ENCODE results near the gene MICU1.

DNA sequence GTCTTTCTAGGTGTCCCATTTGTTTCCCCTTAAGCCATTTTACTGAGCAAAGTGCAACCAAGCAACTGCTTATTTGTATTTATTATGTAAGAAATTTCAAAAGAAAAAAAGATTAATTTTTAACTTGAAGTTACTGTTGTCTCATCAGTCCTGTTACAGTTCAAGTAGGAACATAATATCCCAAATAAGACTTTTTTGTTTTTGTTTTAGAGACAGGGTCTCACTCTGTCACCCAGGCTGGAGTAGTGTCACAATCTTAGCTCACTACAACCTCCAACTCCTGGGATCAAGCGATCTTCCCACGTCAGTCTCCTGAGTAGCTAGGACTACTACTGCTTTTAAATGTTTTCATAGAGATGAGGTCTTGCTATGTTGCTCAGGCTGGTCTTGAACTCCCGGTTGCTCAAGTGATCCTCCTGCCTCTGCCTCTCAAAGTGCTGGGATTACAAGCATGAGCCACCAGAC lies 101.9 kb downstream of the MICU1 start:
- TF ChIP-seq NR3C1 (CRISPR knock-in tag; conservative IDR thresholded peaks at IDR 0.05; ENCODE audit: low read depth) (no peak), TEAD4 (CRISPR knock-in tag; IDR thresholded peaks at IDR 0.05) (no peak), ESRRA (CRISPR knock-in tag; IDR thresholded peaks at IDR 0.05; ENCODE audit: borderline replicate concordance) (no peak), SMAD3 (CRISPR knock-in tag; IDR thresholded peaks at IDR 0.05; ENCODE audit: borderline replicate concordance) (no peak), E2F4 (CRISPR knock-in tag; IDR thresholded peaks at IDR 0.05; ENCODE audit: borderline replicate concordance, low read depth) (no peak), USF2 (CRISPR knock-in tag; IDR thresholded peaks at IDR 0.05) (no peak), ZNF121 (CRISPR knock-in tag; IDR thresholded peaks at IDR 0.05) (no peak), SP1 (CRISPR knock-in tag; conservative IDR thresholded peaks at IDR 0.05) (no peak), ATF2 (CRISPR knock-in tag; IDR thresholded peaks at IDR 0.05; ENCODE audit: borderline replicate concordance, low read depth) (no peak), MAX (CRISPR knock-in tag; IDR thresholded peaks at IDR 0.05) (no peak), ELF4 (CRISPR knock-in tag; IDR thresholded peaks at IDR 0.05; ENCODE audit: low read depth) (no peak)
- TF ChIP-seq, protein P1, sequence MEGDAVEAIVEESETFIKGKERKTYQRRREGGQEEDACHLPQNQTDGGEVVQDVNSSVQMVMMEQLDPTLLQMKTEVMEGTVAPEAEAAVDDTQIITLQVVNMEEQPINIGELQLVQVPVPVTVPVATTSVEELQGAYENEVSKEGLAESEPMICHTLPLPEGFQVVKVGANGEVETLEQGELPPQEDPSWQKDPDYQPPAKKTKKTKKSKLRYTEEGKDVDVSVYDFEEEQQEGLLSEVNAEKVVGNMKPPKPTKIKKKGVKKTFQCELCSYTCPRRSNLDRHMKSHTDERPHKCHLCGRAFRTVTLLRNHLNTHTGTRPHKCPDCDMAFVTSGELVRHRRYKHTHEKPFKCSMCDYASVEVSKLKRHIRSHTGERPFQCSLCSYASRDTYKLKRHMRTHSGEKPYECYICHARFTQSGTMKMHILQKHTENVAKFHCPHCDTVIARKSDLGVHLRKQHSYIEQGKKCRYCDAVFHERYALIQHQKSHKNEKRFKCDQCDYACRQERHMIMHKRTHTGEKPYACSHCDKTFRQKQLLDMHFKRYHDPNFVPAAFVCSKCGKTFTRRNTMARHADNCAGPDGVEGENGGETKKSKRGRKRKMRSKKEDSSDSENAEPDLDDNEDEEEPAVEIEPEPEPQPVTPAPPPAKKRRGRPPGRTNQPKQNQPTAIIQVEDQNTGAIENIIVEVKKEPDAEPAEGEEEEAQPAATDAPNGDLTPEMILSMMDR (IDR thresholded peaks at IDR 0.05): no peak
